ENCODE results near the gene ATP6V1E1.

The ATP6V1E1 gene

DNA sequence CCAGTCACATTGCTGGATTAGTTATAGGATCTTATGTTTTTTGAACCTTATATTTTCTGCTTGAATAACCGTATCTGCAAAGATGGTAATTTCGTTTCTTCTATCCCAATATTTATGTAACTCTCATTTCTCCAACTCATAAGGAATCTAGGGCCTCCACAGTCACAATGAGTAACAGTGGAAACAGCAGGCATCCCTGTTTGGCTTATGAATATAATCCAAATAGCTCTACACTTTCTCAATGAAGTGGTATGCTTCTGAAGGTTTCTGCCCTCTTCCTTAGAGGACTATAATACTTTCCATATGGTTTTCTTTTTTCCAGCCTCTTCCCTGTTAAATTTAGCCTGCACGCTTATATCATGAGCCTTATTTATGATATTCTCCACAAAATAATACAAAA, 16.5 kb downstream of the ATP6V1E1 start:
- no peaks in the 10 kb centered on the region for H3K27me3 Mint-ChIP-seq
- peaks cover 23% of the 10 kb centered on the region for H3K36me3 Mint-ChIP-seq
- H3K9me3 Mint-ChIP-seq: no peaks in the 10 kb centered on the region
- ATAC-seq (ENCODE audit: low read depth) (no peak), DNase-seq (ENCODE audit: low spot score in 2 of 2) (no peak)
- no peak overlapping the region for H3K4me3 Mint-ChIP-seq
- H3K4me1 Mint-ChIP-seq: no peaks in the 10 kb centered on the region
- H3K27ac Mint-ChIP-seq: no peak overlapping the region

DNA sequence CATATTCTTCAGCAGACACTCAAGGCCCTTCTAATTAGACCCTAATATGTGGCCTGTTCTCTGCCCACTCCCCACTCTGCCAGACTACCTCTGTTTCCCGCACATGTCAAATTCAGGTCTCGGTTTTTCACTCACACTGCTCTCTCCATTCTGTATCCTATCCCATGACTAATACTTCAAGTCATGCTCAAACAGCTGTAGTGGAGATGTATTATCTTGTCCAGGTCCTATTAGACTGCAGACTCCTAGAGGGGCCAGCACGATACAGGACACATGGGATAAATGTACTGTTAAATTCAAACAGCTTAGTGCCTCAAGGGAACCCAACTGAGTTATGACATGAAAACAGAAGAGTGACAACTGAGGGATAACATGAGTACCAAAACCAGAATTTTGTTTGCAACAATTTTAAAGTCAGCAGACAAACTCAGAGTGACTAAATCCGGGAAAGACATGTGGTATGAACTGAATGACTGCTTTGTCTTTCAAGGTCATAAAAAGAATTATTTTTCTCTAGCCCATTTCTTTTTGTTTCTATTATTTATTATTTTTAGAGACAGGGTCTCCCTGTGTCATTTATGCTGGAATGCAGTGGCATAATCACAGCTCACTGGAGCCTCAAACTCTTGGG, 20.5 kb downstream of the ATP6V1E1 start:
- Mint-ChIP-seq H3K4me3 (no peak overlapping the region), H3K36me3 (peaks cover 15% of the 10 kb centered on the region), H3K9me3 (no peaks in the 10 kb centered on the region), H3K27ac (no peak overlapping the region), H3K4me1 (no peaks in the 10 kb centered on the region), H3K27me3 (no peaks in the 10 kb centered on the region)
- ATAC-seq (ENCODE audit: low read depth) (no peak), DNase-seq (ENCODE audit: low spot score in 2 of 2) (no peak)

DNA sequence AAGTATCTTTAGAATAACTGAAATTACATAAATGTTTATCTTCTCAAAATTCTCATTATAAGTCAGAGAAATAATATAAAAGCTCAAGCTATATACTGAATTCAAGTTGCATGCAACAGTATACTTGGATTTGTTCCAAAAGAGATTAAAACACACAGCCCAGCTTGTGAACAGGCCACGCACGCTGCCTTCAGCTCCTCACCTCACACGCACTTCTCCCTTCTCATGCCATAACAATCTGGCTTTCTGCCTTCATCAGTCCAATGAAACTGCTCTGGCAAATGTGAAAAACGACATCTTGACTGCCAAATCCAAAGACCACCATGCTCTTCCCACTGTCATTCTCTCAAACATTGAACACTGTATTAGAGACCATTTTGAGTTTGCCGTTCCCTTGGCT, 22.1 kb downstream of the ATP6V1E1 start:
- no peaks in the 10 kb centered on the region for H3K4me1 Mint-ChIP-seq
- peaks cover 4% of the 10 kb centered on the region for H3K36me3 Mint-ChIP-seq
- no peaks in the 10 kb centered on the region for H3K27me3 Mint-ChIP-seq
- DNase-seq (ENCODE audit: low spot score in 2 of 2) (no peak), ATAC-seq (ENCODE audit: low read depth) (no peak)
- H3K27ac Mint-ChIP-seq: no peak overlapping the region
- no peak overlapping the region for H3K4me3 Mint-ChIP-seq
- no peaks in the 10 kb centered on the region for H3K9me3 Mint-ChIP-seq

DNA sequence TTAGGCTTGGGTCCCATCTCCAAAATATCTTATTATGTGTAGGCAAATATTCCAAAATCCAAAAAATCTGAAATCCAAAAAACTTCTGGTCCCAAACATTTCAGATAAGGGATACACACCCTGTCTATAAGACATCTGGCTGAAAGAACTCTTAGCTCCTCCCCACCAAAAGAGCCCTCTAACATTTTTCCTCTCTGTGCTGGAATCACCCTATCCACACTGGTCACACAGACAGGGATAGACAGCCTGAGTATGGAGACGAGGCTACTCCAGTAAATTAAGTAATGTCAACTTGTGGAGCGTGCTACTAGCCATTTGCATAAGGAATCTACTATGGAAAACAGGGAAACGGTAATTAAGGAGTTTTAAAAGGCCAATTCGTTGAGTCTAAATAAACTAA, 24.9 kb downstream of the ATP6V1E1 start:
- ATAC-seq (ENCODE audit: low read depth): no peak
- Mint-ChIP-seq H3K36me3 (peaks cover 15% of the 10 kb centered on the region), H3K9me3 (no peaks in the 10 kb centered on the region), H3K27me3 (no peaks in the 10 kb centered on the region), H3K27ac (no peak overlapping the region), H3K4me1 (no peaks in the 10 kb centered on the region), H3K4me3 (no peak overlapping the region)
- no peak for DNase-seq (ENCODE audit: low spot score in 2 of 2)

DNA sequence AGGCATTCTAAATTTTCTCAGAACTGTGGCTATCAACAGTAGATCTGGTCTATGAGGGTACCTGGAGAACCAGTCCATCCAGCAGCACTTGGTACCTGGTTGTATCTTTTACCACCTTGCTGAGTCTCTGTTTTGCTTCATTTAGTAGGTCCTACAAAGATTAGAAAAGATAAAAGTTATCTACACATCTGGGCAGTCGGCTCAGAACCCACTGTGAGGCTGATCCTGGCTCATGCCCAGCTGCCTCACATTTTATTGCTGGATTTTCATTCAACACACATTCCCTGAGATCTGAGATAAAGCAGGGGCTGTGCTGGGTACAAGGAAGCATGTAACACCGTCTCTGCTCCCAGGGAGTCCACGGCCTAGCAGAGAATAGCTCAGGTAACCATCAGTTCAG, 27.5 kb downstream of the ATP6V1E1 start:
- Mint-ChIP-seq H3K27me3 (no peaks in the 10 kb centered on the region), H3K4me3 (no peak overlapping the region), H3K4me1 (peaks cover 4% of the 10 kb centered on the region), H3K27ac (peak overlapping the region; percentile 0), H3K9me3 (no peaks in the 10 kb centered on the region), H3K36me3 (peaks cover 38% of the 10 kb centered on the region)
- ATAC-seq (ENCODE audit: low read depth) (no peak), DNase-seq (ENCODE audit: low spot score in 2 of 2) (no peak)

DNA sequence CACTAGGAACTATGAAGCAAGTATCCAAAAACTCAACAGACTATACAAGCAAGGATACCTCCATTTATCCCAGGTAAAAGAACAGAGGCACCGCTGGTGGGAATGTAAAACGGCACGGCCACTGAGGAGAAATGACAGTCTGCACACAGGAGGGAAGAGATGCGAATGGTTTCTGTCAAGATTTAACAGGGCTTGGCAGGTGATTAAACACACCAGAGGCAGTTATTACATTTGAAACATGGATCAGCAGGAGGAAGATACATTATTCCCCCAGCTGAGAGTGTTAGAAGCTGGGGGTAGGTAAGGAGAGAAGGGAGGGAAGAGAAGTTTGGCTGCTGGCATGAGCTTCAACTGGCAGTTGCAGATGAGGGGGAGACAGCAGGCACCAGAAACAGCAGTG, 30.2 kb downstream of the ATP6V1E1 start:
- no peak for ATAC-seq (ENCODE audit: low read depth)
- H3K9me3 Mint-ChIP-seq: no peaks in the 10 kb centered on the region
- H3K36me3 Mint-ChIP-seq: peaks cover 43% of the 10 kb centered on the region
- no peaks in the 10 kb centered on the region for H3K27me3 Mint-ChIP-seq
- no peak for DNase-seq (ENCODE audit: low spot score in 2 of 2)
- H3K4me3 Mint-ChIP-seq: no peak overlapping the region
- no peak overlapping the region for H3K27ac Mint-ChIP-seq
- H3K4me1 Mint-ChIP-seq: peaks cover 22% of the 10 kb centered on the region

DNA sequence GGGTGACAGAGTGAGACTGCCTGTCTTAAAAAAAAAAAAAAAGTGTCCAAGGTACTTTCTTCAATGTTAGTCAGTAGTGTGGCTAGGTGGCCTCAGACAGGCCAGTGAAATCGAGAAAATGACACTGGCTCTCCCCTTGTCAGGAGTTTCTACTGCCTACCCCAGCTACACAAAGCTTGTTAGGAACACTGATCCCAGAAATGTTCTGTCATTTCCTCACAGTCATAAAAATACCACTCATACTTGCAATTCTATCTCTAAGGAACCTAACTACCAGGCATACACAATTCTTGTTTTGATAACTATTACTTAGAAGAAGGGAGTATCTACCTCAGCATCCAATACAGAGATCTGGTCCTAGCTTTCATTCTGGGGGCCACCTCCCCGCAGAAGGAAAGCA, 31.3 kb downstream of the ATP6V1E1 start:
- Mint-ChIP-seq H3K9me3 (no peaks in the 10 kb centered on the region), H3K4me1 (peaks cover 22% of the 10 kb centered on the region), H3K4me3 (no peak overlapping the region), H3K27me3 (no peaks in the 10 kb centered on the region), H3K27ac (no peak overlapping the region), H3K36me3 (peaks cover 51% of the 10 kb centered on the region)
- ATAC-seq (ENCODE audit: low read depth) (no peak), DNase-seq (ENCODE audit: low spot score in 2 of 2) (no peak)

DNA sequence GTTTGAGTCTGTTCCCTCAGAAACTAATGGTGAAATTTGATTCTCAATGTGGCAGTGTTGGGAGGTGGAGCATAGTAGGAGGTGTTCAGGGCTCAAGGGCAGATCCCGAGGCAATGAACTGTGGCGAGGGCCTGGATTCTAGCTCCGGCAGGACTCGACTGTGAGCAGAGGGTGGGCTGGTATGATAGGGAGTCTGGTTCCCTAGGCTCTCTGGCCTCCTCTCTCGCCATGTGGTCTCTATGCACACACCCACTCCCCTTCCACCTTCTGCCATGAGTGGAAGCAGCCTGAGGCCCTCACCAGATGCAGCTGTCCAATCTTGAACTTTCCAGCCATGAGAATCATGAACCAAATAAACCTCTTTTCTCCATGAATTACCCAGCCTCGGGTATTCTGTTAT, 32.3 kb downstream of the ATP6V1E1 start:
- Mint-ChIP-seq H3K27me3 (no peaks in the 10 kb centered on the region), H3K9me3 (no peaks in the 10 kb centered on the region), H3K27ac (peak overlapping the region; percentile 83), H3K4me1 (peaks cover 22% of the 10 kb centered on the region), H3K36me3 (peaks cover 56% of the 10 kb centered on the region), H3K4me3 (peak overlapping the region; percentile 61)
- DNase-seq (ENCODE audit: low spot score in 2 of 2) (no peak), ATAC-seq (ENCODE audit: low read depth) (no peak)

DNA sequence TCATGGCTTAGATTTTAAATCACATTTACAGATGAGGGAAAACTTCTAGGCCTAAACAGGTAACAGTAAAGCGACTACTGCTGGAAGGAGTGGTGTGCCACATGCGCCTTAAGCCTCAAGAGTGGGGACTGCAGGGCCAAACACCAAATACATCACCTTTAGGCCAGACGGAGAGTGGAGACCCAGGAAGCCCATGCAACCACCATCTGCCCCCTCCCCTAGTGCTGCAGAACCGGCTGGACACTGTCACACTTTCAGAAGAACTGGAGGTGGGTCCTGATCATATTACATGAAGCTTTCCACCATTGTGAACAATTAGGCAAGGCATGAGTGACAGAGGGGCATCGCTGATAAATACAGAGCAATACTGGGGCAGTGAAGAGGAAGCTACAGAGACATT, 36.3 kb downstream of the ATP6V1E1 start:
- Mint-ChIP-seq H3K9me3 (no peaks in the 10 kb centered on the region), H3K36me3 (peaks cover 34% of the 10 kb centered on the region), H3K4me1 (peaks cover 22% of the 10 kb centered on the region), H3K4me3 (no peak overlapping the region), H3K27ac (no peak overlapping the region), H3K27me3 (no peaks in the 10 kb centered on the region)
- ATAC-seq (ENCODE audit: low read depth) (no peak), DNase-seq (ENCODE audit: low spot score in 2 of 2) (no peak)

DNA sequence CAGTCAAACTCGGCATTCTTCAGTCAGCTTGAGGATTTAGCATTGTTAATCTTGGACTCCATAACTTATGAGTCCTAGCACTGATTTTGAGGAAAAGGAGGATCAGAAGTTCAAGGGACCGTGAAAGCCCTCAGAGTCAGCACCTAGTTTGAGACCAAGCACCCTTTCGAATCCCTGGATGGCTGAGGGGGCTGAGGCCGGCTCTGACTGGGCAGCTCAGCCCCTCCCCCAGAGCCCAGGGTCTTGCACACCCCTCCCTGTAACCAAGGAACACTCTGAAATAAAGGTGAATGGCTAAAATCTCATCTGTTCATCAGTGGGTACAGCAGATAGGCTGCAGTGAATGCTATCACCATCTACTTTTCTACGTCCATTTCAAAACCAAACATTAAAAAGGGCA, 38.0 kb downstream of the ATP6V1E1 start:
- H3K4me1 Mint-ChIP-seq: peaks cover 15% of the 10 kb centered on the region
- DNase-seq (ENCODE audit: low spot score in 2 of 2): no peak
- H3K9me3 Mint-ChIP-seq: no peaks in the 10 kb centered on the region
- H3K4me3 Mint-ChIP-seq: no peak overlapping the region
- peaks cover 24% of the 10 kb centered on the region for H3K36me3 Mint-ChIP-seq
- peak overlapping the region; percentile 14 for H3K27ac Mint-ChIP-seq
- H3K27me3 Mint-ChIP-seq: no peaks in the 10 kb centered on the region
- ATAC-seq (ENCODE audit: low read depth): no peak

DNA sequence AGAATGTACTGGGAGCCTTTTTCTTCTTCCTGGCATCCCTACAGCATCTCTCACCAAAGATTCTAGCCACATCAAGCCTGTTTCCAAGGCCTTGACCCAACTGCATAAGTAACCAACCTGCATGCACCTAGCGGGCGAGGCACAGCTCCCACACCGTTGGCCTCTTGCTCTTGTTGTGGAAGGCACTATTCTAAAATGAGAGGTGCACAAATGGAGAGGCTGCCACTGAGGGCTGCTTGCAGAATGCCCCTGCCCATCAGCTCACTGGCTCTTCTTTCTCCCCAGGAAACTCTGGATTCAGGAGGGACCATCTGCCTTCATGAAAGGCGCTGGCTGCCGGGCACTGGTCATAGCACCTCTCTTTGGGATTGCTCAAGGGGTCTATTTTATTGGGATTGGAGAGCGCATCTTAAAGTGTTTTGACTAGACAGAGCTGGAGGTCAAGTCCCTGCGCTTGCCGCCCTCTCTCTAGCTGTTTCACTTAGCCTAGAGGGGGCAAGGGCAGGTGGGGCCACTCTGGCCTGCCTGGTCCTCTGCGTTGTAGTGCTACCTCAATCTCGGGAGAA, 38.7 kb downstream of the ATP6V1E1 start:
- peaks cover 24% of the 10 kb centered on the region for H3K36me3 Mint-ChIP-seq
- peaks cover 8% of the 10 kb centered on the region for H3K4me1 Mint-ChIP-seq
- ATAC-seq (ENCODE audit: low read depth) (no peak), DNase-seq (ENCODE audit: low spot score in 2 of 2) (no peak)
- H3K9me3 Mint-ChIP-seq: no peaks in the 10 kb centered on the region
- no peak overlapping the region for H3K27ac Mint-ChIP-seq
- no peaks in the 10 kb centered on the region for H3K27me3 Mint-ChIP-seq
- no peak overlapping the region for H3K4me3 Mint-ChIP-seq

DNA sequence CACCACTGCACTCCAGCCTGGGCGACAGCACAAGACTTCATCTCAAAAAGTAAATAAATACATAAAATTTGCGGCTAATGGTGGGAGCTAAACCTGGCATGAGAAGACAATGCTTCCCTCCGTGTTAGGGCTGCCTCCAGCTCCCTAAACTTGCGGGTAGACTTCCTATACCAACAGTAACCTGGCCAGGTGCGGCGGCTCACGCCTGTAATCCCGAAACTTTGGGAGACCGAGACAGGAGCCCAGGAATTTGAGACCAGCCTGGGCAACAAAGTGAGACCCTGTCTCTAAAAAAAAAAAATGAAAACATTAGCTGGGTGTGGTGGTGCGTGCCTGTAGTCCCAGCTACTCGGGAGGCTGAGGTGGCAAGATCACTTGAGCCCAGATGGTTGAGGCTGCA, 39.9 kb downstream of the ATP6V1E1 start:
- H3K4me3 Mint-ChIP-seq: no peak overlapping the region
- no peaks in the 10 kb centered on the region for H3K27me3 Mint-ChIP-seq
- no peaks in the 10 kb centered on the region for H3K4me1 Mint-ChIP-seq
- no peak for ATAC-seq (ENCODE audit: low read depth)
- DNase-seq (ENCODE audit: low spot score in 2 of 2): no peak
- no peaks in the 10 kb centered on the region for H3K9me3 Mint-ChIP-seq
- no peak overlapping the region for H3K27ac Mint-ChIP-seq
- peaks cover 21% of the 10 kb centered on the region for H3K36me3 Mint-ChIP-seq

DNA sequence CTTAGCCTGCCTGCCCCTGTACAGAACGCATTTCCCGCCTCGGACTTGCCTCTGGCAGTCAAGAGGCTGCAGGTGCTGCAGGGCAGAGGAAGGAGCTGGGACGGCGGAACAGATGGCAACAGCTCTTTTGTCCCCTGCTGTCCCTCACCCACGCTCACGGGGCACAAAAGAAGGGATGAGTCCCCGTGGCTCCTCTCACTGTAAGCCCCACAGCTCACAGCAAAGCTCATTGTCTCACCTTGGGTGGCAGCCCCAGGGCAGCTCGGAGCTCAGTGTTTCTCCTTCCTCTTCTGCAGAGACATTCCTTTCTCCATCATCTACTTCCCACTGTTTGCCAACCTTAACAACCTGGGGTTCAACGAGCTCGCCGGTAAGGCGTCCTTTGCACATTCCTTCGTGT, 40.9 kb downstream of the ATP6V1E1 start:
- peak overlapping the region; percentile 41 for H3K27ac Mint-ChIP-seq

DNA sequence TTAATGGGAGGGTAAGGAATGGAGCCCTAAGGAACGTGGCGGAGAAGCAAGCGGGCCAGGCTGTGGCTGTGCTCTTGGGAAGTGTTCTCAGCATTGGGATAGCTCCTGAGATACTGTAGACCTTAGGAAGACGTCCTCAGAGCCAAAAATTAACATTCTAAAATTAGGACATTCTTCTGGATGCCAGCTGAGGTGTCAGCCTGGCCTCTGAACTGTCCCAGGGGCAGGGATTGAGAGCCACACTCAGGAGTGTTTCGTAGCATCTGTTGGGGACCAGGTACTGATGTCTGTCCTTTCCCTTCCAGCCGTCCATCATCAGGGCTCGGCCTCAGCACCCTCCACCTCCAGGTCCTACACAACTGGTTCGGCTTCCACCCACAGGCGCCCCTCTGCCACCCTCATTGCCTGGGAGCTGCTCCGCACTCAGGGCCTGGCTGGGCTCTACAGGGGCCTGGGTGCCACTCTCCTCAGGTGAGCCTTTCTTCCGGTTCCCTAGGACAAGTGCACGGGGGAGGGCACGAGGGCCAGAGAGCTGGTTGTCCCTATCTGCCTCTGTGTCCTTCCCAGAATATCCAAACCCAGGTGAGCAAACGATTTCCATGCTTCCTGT, 41.6 kb downstream of the ATP6V1E1 start:
- ATAC-seq (ENCODE audit: low read depth) (no peak), DNase-seq (ENCODE audit: low spot score in 2 of 2) (no peak)
- Mint-ChIP-seq H3K27ac (no peak overlapping the region), H3K9me3 (no peaks in the 10 kb centered on the region), H3K4me1 (no peaks in the 10 kb centered on the region), H3K36me3 (peaks cover 10% of the 10 kb centered on the region), H3K4me3 (no peak overlapping the region), H3K27me3 (peaks cover 2% of the 10 kb centered on the region)

More for the DNA sequence above, 40.9 kb downstream of the ATP6V1E1 start:
- DNase-seq (ENCODE audit: low spot score in 2 of 2) (no peak), ATAC-seq (ENCODE audit: low read depth) (no peak)
- Mint-ChIP-seq H3K4me3 (no peak overlapping the region), H3K36me3 (peaks cover 15% of the 10 kb centered on the region), H3K27me3 (no peaks in the 10 kb centered on the region), H3K9me3 (no peaks in the 10 kb centered on the region), H3K4me1 (no peaks in the 10 kb centered on the region)

DNA sequence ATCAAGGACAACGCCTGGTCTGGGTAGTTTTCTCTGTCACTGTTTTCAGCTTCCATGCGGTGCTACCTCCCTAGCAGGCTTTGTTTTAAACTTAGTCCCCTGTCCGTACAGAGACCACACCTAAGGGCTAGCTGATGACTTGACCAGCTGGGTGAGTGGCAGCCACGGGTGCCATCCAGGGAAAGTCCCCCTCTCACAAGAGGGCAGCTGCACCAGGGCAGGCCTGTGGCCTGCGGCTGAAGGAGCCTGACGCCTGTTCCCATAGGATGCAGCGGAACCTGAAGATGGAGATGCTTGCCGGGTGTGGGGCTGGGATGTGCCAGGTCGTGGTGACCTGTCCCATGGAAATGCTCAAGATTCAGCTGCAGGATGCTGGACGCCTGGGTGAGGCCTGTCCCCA, 45.4 kb downstream of the ATP6V1E1 start:
- DNase-seq (ENCODE audit: low spot score in 2 of 2) (no peak), ATAC-seq (ENCODE audit: low read depth) (no peak)
- no peak overlapping the region for H3K4me3 Mint-ChIP-seq
- no peaks in the 10 kb centered on the region for H3K9me3 Mint-ChIP-seq
- peaks cover 2% of the 10 kb centered on the region for H3K27me3 Mint-ChIP-seq
- no peaks in the 10 kb centered on the region for H3K36me3 Mint-ChIP-seq
- H3K4me1 Mint-ChIP-seq: no peaks in the 10 kb centered on the region
- no peak overlapping the region for H3K27ac Mint-ChIP-seq

Measured in memory B cell (primary cell).